Measurements from ENCODE around the gene PRSS37.

The PRSS37 gene, protein sequence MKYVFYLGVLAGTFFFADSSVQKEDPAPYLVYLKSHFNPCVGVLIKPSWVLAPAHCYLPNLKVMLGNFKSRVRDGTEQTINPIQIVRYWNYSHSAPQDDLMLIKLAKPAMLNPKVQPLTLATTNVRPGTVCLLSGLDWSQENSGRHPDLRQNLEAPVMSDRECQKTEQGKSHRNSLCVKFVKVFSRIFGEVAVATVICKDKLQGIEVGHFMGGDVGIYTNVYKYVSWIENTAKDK

DNA sequence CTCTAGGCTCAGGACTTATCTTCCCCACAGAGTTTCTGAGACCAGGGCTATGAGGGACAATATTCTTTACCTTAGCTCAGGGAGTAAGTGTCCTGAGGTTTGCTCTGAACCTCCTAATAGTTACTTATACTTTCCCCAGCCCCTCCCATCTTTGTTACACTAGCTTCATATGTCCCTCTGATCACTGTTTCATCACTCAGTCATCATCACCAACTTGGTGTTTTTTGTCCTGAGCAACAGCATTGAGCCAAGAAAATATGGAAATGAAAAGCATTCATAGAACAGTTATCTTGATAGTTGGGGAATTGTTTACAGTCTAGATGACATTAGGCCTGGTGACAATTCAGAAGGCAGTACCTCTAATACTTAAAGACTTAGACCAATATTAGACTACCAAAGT, at the start of gene PRSS37:
Gene PRSS37, minus strand, starts transcription at position 101 of the 400 bp plus-strand sequence. CDS start 436 bp downstream, outside the sequence.
- Mint-ChIP-seq H3K4me3 (no peak within 1 kb of the TSS), H3K9me3 (no peaks in the 10 kb centered on the region), H3K27me3 (no peaks in the 10 kb centered on the region), H3K4me1 (no peaks in the 10 kb centered on the region), H3K27ac (no peak within 1 kb of the TSS), H3K36me3 (no peaks in the 10 kb centered on the region)
- DNase-seq (no peak), ATAC-seq (replicated peaks) (no peak)

DNA sequence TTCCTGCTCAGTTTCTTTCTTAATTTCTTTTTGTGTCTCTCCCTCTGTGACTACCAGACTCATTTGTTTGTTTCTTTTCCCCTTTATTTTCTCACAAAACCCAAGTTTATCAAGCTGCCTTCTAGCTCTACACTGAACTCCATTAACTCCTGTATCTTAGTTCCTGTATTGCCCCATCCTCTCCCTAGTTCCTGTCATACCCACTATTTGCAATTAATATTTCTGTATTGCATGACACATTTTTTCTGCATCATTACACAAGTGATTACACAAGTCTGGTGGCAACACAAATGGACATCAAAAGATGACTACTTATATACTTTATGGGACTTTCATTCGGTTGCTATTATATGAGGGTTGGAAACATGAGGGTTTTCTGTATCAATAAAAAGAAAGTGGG, 48.0 kb upstream of the PRSS37 start:
- H3K4me3 Mint-ChIP-seq, result no peak overlapping the region
- no peak for ATAC-seq (replicated peaks)

DNA sequence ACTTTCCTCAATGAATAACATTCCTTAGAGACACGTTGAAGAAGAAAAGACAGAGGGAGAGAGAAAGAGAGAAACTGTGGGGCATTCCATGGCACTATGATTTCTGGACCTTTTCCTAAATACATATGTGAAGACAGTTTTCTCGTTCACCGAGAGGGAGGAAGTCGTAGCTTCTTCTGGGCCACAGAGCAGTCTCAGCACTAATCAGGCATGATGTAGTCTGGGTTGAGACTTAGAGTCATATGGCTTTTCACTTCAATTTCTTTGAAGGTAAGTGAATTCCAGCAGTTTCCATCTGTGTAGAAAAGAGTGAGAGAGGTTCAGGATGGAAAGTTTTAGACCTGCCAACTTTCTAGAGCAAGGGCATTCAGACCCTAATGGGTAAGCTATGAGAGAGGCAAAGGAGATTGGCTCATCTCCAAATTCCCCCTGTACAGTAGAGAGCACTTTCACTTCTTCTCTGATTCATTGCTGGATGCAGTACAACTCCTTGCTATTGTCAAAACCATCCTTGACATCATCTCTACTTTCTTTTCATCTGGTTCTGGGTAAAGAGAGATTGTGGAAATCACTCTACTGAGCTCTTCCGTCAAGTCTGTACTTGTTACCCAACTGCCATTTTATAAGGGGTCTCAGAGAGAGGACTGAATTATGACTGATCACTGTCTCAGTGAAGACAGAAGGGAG, 43.4 kb upstream of the PRSS37 start:
- Mint-ChIP-seq H3K4me3 (no peak overlapping the region), H3K27me3 (no peaks in the 10 kb centered on the region), H3K4me1 (peaks cover 7 to 10% of the 10 kb centered on the region in 2 donors), H3K9me3 (no peaks in the 10 kb centered on the region), H3K27ac (peak overlapping the region; percentile 80), H3K36me3 (no peaks in the 10 kb centered on the region)
- peak; percentile 29 for DNase-seq
- ATAC-seq (replicated peaks), result peak; percentile 96 to 99

More for the DNA sequence above, 48.0 kb upstream of the PRSS37 start:
- Mint-ChIP-seq H3K27ac (no peak overlapping the region), H3K36me3 (no peaks in the 10 kb centered on the region), H3K4me1 (peaks cover 6 to 9% of the 10 kb centered on the region in 2 donors), H3K9me3 (no peaks in the 10 kb centered on the region), H3K27me3 (no peaks in the 10 kb centered on the region)
- no peak for DNase-seq

DNA sequence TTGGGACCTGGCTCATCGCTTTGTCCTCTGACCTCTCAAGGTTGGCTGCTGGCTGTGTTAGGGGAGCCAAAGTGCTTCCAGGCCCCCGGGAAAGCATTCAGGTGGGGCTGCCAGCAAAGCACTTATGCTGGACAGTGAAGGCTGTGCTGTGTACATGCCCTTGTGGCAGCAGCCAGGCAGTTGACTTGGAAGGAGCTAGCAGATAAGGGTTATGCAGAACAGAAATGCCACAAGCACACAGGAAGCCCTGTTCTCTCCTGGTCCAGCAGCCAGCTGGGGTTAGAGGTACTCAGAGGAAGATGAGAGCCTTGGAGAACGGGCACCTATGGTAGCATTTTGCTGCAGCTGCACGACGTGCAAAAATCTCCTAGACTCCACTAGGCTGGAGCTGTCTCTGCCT, 39.7 kb upstream of the PRSS37 start:
- H3K4me1 Mint-ChIP-seq, result peaks cover 7 to 10% of the 10 kb centered on the region in 2 donors
- H3K4me3 Mint-ChIP-seq, result no peak overlapping the region
- no peak overlapping the region for H3K27ac Mint-ChIP-seq
- H3K9me3 Mint-ChIP-seq, result no peaks in the 10 kb centered on the region
- ATAC-seq (replicated peaks), result no peak
- no peaks in the 10 kb centered on the region for H3K27me3 Mint-ChIP-seq
- H3K36me3 Mint-ChIP-seq, result no peaks in the 10 kb centered on the region
- DNase-seq, result no peak

DNA sequence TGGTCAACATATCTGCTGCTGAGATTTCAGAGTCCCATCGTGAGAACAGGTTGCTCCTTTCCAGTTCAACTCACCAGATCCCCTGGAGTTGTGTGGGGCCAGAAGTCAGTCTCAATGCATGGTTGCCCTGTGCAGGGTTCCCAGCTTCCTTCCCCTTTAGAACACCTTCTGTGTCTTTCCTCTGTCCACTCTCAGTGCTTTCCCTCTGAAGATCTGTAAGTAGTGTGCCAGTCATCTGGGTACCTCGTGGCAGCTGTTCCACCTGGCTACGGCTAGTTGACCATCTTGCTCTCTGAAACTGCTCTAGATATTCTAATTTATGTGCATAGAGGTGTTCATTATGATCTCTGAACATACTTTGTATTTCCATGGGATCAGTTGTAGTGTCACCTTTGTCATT, 36.1 kb upstream of the PRSS37 start:
- Mint-ChIP-seq H3K9me3 (no peaks in the 10 kb centered on the region), H3K27ac (no peak overlapping the region), H3K4me1 (no peaks in the 10 kb centered on the region), H3K36me3 (no peaks in the 10 kb centered on the region), H3K27me3 (no peaks in the 10 kb centered on the region), H3K4me3 (no peak overlapping the region)
- DNase-seq, result no peak
- peak; percentile 50 to 73 for ATAC-seq (replicated peaks)

DNA sequence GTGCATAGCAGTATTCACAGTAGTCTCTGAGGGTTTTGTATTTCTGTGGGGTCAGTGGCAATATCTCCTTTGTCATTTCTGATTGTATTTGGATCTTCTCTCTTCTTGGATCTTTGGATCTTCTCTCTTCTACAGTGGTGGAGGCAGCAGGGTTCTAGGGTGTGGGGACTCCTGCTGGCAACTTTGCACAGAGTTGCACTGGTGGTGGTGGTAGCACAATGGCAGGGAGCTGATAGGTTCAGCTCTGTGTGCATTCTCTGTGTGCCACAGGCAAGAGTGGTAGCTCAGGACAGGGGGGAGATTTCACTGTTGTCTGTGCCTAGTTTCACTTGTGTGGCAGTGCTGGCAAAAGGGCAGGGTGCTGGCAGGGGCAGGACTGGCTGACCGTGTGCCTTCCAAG, 35.1 kb upstream of the PRSS37 start:
- no peak overlapping the region for H3K27ac Mint-ChIP-seq
- H3K36me3 Mint-ChIP-seq, result no peaks in the 10 kb centered on the region
- ATAC-seq (replicated peaks) (no peak), DNase-seq (no peak)
- no peak overlapping the region for H3K4me3 Mint-ChIP-seq
- H3K9me3 Mint-ChIP-seq, result peaks cover 0 to 2% of the 10 kb centered on the region in 2 donors
- no peaks in the 10 kb centered on the region for H3K27me3 Mint-ChIP-seq
- no peaks in the 10 kb centered on the region for H3K4me1 Mint-ChIP-seq

DNA sequence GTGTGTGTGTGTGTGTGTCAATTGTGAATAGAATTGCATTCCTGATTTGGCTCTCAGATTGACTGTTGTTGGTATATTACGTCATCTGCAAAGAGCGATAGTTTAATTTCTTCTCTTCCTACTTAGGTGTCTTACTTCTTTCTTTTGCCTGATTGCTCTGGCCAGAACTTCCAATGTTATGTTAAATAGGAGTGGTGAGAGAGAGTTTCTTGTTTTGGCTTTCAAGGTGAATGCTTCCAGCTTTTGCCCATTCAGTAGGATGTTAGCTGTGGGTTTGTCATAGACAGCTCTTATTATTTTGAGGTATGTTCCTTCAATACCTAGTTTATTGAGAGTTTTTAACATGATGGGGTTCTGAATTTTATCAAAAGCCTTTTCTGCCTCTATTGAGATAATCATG, 34.2 kb upstream of the PRSS37 start:
- Mint-ChIP-seq H3K4me3 (no peak overlapping the region), H3K4me1 (no peaks in the 10 kb centered on the region), H3K36me3 (no peaks in the 10 kb centered on the region), H3K27me3 (no peaks in the 10 kb centered on the region), H3K27ac (no peak overlapping the region), H3K9me3 (peaks cover 3 to 4% of the 10 kb centered on the region in 2 donors)
- ATAC-seq (replicated peaks) (no peak), DNase-seq (no peak)

DNA sequence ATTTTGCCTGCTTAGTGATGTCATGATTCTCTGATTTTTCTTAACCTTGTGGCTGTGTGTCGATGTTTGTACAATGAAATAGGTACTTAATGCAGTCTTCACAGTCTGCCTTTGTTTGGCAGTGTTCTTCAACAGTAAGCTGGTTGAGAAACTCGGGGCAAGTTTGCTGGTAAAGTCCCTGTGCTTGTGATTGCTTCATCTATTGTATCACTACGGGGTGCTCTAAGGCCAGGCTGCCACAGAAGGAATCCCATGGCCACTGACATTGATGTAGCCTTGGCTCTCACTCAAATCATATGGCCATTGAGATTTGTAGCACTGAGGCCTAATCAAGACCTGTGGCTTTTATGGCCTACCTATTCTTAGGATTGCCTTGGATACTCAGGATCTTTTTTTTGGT, 33.5 kb upstream of the PRSS37 start:
- Mint-ChIP-seq H3K9me3 (peaks cover 6 to 8% of the 10 kb centered on the region in 2 donors), H3K27me3 (no peaks in the 10 kb centered on the region), H3K4me3 (no peak overlapping the region), H3K4me1 (no peaks in the 10 kb centered on the region), H3K27ac (no peak overlapping the region), H3K36me3 (no peaks in the 10 kb centered on the region)
- DNase-seq (no peak), ATAC-seq (replicated peaks) (no peak)

DNA sequence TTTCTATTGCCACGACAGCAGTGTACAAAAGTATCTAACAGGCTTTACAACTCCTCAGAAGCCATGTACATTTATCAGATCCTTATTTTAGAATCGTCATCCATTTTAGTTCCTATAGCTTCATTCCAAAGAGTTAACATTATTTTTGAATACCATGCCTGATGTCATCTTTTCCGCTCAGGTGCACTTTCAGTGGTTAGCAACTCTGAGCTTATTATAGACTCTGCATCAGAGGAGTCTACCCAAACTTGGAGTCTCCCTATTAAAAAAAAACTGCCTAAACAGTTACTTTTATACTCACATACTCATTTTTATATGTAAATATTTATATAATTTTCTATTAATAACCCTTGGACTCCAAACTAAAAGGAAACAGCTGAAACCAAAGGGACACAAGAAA, 31.6 kb upstream of the PRSS37 start:
- Mint-ChIP-seq H3K27ac (no peak overlapping the region), H3K36me3 (no peaks in the 10 kb centered on the region), H3K9me3 (peaks cover 6 to 9% of the 10 kb centered on the region in 2 donors)

DNA sequence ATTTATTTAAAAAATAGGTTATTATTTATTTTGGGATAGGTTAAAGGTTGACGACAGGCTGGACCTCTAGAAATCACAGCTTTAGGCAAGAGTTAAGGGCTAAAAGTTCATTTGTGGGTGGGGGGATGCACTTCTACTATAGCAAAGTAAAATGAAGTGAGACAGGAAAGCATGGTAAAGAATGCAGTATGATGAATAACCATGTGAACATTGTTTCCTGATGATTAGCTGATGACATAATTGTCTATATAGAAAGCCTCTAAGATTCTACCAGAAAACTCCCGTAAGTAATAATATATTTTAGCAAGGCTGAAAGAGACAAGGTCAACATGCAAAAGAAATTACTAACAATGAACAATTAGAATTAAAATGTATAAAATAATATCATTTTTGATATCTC, 25.7 kb upstream of the PRSS37 start:
- H3K27me3 Mint-ChIP-seq, result no peaks in the 10 kb centered on the region
- H3K27ac Mint-ChIP-seq, result no peak overlapping the region

More for the DNA sequence above, 31.6 kb upstream of the PRSS37 start:
- H3K4me1 Mint-ChIP-seq, result no peaks in the 10 kb centered on the region
- DNase-seq (no peak), ATAC-seq (replicated peaks) (peak; percentile 34 to 61)
- H3K4me3 Mint-ChIP-seq, result no peak overlapping the region
- no peaks in the 10 kb centered on the region for H3K27me3 Mint-ChIP-seq

DNA sequence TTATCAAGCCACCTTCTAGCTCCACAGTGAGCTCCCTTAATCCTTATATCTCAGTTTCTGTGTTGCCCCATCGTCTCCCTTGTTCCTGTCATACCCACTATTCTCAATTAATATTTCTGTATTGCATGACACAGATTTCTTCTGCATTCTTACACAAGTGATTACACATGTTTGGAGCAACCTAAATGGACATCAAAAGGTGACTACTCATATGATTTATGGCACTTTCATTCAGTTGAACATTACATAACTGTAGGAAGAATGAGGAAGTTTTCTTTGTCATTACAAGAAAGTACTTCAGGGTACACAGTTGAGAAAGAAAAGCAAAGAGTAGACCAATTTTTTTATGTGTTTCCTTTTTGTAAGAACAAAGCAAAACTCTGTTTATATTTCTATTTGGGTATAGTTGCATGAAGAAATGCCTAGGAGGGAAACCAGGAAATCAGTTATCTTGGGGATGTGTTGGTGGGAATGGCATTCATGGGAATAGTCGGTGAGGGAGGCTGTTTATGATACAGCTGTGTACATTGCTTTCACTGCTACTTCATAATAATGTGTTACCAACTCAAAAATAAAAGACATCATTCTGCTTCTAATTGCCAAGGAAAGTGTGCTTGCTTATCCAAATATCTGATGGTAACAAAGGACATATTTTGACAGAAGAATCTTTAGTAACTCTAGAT, 23.6 kb upstream of the PRSS37 start:
- H3K27me3 Mint-ChIP-seq, result no peaks in the 10 kb centered on the region
- no peak for DNase-seq
- H3K9me3 Mint-ChIP-seq, result peaks cover 0 to 2% of the 10 kb centered on the region in 2 donors
- ATAC-seq (replicated peaks), result no peak
- no peaks in the 10 kb centered on the region for H3K36me3 Mint-ChIP-seq
- H3K27ac Mint-ChIP-seq, result no peak overlapping the region
- H3K4me1 Mint-ChIP-seq, result no peaks in the 10 kb centered on the region
- no peak overlapping the region for H3K4me3 Mint-ChIP-seq

More for the DNA sequence above, 25.7 kb upstream of the PRSS37 start:
- Mint-ChIP-seq H3K36me3 (no peaks in the 10 kb centered on the region), H3K4me1 (no peaks in the 10 kb centered on the region), H3K4me3 (no peak overlapping the region), H3K9me3 (peaks cover 6 to 9% of the 10 kb centered on the region in 2 donors)
- DNase-seq, result no peak
- ATAC-seq (replicated peaks), result no peak

DNA sequence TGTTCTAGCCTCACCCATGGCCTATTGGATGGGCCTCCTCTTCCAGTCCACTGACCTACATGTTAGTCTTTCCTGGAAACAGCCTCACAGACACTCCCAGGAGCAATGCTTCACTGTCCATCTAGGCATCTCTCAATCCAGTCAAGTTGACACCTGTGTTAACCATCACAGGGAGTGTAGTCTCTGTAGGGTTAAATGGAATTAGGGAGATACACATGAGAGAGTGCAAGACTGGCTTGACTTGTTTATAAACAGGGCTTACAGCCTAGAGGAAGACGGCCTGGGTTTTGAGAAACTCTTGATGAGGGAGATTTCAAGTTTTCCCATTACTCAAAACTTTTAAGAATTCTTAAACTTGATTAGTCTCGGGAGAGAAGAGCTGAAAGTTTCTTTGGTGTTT, 18.9 kb upstream of the PRSS37 start:
- Mint-ChIP-seq H3K4me1 (no peaks in the 10 kb centered on the region), H3K9me3 (peaks cover 12% of the 10 kb centered on the region in 2 donors), H3K36me3 (peaks cover 1 to 4% of the 10 kb centered on the region in 2 donors), H3K27me3 (no peaks in the 10 kb centered on the region), H3K27ac (no peak overlapping the region), H3K4me3 (no peak overlapping the region)
- ATAC-seq (replicated peaks), result no peak
- DNase-seq, result no peak

DNA sequence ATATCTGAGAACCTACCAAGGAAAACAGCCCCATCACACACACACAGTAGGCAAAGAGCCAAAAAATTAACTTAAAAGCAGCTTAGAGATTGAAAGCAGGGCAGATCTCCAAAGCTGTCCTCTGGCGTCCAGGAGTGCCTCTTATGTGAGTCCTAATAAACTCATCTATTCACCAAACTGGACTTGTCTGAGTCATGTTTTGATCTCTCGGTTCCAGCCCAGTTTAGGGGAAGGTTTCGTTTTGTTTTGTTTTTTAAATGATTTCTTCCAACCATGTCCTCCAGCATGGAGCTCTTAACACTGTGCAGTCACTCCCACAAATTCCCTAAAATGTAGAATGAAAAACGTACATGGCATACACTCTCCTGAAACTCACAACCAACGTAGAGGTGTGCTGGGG, 6.7 kb upstream of the PRSS37 start:
- Mint-ChIP-seq H3K36me3 (peaks cover 0 to 2% of the 10 kb centered on the region in 2 donors), H3K4me1 (no peaks in the 10 kb centered on the region), H3K4me3 (no peak overlapping the region), H3K27ac (no peak overlapping the region), H3K9me3 (peaks cover 17 to 21% of the 10 kb centered on the region in 2 donors), H3K27me3 (no peaks in the 10 kb centered on the region)
- DNase-seq (no peak), ATAC-seq (replicated peaks) (no peak)

DNA sequence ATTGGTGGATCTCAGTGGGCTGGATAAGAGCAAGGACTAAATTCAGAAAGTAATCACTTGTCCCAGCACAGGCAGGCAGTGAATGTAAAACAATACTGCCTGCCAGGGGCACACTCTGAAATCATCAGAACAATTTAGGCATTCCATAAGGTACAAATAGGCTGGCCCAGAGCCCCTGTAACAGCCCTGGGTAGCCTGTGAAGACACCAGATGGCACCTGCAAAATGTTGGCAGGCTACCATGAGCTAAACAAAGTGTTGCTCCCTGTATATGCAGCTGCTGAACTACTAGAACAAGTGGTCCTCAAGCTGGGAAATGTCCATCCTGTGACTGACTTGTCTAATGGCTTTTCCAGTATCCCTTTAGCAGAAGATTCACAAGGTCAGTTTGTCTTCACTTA, 3.0 kb upstream of the PRSS37 start:
- DNase-seq (no peak), ATAC-seq (replicated peaks) (no peak)
- Mint-ChIP-seq H3K4me1 (no peaks in the 10 kb centered on the region), H3K27me3 (no peaks in the 10 kb centered on the region), H3K4me3 (no peak overlapping the region), H3K36me3 (peaks cover 0 to 2% of the 10 kb centered on the region in 2 donors), H3K9me3 (peaks cover 11% of the 10 kb centered on the region in 2 donors), H3K27ac (no peak overlapping the region)

DNA sequence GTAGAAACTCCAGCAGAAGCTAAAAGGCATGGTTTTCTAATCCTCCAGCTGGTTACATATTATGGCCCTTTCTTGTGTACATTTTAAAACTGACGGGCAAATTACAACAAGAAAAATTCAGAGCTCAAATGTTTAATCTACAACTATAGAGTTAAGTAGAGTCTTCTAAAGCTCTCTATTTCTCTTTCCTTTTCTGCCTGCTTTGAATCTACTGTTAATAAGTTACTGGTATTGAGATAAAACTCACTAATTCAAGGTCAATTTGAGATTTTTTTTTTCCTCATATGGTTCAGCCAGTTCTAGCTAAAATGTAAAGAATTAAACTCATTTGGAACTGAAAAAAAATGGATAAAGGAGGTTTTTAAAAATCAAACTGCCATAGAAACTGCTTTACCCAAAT, 1.6 kb upstream of the PRSS37 start:
- Mint-ChIP-seq H3K27ac (no peak overlapping the region), H3K36me3 (no peaks in the 10 kb centered on the region), H3K4me3 (no peak overlapping the region), H3K4me1 (no peaks in the 10 kb centered on the region), H3K27me3 (no peaks in the 10 kb centered on the region), H3K9me3 (peaks cover 3% of the 10 kb centered on the region in 2 donors)
- no peak for DNase-seq
- no peak for ATAC-seq (replicated peaks)

Data from stimulated activated naive B cell treated with anti-CD40 and anti-IgM and Interleukin-4, amounts not matched to agents 10 μg/mL and 1 μg/mL and 100 μg/mL, for 72 hours (primary cell).